NCI-H69 (cell line): ENCODE data around the gene CEP76.

Source experiments
- DNase-seq: peaks from one replicate; lab custom pipeline; 2025; lab: John Stamatoyannopoulos, UW

The CEP76 gene, protein sequence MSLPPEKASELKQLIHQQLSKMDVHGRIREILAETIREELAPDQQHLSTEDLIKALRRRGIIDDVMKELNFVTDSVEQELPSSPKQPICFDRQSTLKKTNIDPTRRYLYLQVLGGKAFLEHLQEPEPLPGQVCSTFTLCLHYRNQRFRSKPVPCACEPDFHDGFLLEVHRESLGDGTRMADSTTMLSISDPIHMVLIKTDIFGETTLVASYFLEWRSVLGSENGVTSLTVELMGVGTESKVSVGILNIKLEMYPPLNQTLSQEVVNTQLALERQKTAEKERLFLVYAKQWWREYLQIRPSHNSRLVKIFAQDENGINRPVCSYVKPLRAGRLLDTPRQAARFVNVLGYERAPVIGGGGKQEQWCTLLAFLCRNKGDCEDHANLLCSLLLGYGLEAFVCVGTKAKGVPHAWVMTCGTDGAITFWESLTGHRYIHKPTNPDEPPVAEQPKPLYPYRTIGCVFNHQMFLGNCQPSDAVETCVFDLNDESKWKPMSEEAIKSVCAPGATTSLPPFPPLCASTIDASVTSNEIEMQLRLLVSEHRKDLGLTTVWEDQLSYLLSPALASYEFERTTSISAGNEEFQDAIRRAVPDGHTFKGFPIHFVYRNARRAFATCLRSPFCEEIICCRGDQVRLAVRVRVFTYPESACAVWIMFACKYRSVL

DNA sequence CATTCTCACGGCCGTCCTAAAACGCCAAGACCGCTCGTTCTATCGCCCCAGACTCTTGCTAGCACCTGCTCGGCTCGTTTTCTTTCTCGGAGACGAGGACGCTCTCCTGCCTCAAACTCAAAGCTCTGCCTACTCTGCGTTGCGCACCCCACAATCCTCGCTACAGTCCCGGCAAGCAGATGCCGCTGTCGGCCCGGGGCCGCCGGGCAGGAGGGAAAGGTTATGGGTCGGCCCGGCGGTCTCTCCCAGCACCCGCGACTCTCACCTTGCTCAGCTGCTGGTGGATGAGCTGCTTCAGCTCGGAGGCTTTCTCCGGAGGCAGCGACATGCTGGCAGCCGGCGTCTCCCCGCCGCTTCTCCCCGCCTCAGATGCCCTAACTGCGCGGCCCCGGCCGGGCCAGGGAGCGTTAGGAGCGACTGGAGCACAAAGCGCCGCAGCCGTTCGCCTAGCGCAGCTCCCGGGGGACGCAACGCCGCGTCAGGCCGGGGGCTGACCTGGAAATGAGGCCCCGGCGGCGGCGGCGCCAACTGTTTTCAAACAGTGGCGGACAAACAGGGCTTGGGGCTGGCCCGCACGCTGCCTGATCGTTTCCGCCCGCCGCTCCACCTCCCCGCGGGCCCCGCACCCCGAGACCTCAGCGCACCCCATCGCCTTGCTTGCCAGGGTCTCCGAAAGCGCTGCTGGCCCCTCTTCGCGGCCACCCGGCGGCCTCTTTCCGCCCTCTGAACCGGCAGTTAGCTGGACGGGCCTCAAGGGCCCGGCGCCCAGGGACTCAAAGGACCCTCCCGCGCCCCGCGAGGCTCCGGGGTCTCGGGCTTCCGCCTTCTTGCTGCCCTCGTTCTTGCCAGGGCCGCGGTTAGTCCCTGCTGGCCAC, at the start of gene CEP76, which contains the start of gene PSMG2:
TSS of gene CEP76 (minus strand) at position 503 of the 875 bp plus-strand sequence. CDS start at position 328, 175 bp downstream.
TSS of gene PSMG2 (plus strand) at position 822 of the 875 bp plus-strand sequence. CDS start 66 bp downstream, outside the sequence.
- DNase-seq = peak; percentile 97

DNA sequence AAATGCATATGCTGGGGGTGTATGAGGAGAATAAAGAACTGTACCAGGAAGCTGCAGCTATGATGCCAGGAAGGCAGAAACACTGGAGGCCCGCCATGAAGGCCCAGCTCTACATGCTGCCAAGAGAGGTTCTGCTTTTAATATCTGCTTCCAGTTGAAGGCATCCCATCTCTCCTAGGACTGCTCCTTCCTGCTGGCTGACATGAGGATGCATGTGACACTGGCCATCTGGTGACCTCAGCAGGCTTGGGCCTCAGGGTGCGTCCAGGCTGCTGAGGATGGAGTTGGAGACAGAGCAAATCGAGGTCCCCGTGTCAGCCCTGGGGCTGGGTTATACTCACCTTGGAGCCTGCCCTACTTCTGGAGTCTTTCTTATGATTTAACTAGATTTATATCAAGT, 49.4 kb upstream of the CEP76 start:
- no peak for DNase-seq

DNA sequence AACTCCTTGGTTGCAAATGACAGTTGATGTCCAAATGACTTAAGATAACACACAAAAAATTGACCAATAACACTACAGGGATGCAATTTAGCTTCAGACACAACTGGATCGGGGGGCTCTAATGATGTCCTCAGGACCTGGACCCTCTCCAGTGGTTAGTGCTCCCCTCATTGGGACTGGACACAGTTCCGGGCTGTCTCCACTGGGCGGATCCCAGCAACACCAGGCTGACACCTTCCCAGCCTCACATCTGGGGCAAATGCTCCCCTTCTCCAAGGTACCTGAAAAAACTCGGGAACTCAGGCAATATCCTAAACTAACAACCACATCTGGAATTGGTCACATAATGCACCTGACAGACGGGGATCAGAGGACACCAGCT, 49.0 kb upstream of the CEP76 start:
- DNase-seq = no peak

DNA sequence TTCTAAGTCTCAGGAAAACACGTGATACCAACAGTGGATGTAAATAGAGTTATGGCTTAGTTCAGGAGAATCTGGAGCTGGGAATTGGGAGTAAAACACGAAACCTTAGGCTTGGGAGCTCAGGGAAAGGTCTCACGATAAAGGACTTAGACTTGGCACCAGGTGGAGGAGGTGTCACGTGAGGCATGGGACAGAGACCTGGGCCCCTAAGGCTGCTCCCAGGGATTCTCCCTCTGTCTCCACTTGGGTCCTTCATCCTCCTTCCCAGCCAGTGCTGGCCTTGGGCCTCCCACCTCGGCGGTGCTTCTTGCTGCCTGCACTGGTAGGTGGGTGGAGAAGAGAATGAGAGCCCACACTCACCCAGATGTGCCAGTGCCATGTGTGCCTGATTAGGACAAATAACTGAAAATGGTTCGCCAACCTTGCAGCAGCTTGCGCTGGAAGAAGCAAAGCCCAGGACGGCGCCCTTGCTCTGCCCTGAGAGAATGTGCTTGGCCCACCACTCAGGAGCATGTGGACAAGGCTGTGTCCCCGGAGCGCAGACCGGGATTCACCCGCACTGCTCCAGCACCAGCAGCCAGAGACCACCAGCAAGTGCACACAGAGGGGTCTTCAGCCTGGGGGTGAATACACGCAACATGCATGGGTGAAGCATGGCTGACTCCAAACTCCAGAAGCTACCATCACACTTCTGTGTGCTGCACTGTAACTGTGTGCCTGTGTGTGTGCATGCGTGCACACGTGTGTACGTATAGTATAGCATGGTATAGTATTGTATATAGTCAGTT, 48.4 kb upstream of the CEP76 start:
- DNase-seq = no peak

DNA sequence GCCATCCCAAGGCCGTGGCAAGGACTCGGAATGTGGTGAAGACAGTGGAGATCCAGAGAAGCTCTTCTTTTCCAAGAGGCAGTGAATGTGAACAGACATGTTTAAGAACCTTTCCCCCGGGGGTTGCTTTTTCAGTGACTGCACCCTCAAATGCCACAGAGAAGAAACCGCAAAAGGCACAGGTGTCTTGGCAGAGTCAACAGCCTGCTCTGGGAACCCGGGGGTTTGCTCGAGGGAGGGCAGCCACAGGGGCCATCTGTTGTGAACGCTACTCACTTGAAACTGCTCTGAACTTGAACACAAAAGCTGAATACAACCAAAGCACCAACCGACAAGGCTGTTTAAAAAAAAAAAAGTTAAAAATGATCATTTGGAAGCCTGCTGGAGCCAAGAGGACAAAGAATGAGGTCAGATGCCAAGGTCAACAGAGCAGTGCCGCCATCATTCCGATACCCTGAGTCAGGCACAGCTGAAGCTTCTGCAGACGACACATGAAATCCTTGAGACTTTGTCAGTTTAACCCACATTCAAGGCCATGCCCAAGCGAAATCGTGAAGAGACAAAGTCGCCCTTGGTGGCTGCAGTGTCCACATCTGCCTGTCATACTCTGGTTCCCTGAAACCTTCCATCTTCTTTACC, 47.7 kb upstream of the CEP76 start:
- no peak for DNase-seq

DNA sequence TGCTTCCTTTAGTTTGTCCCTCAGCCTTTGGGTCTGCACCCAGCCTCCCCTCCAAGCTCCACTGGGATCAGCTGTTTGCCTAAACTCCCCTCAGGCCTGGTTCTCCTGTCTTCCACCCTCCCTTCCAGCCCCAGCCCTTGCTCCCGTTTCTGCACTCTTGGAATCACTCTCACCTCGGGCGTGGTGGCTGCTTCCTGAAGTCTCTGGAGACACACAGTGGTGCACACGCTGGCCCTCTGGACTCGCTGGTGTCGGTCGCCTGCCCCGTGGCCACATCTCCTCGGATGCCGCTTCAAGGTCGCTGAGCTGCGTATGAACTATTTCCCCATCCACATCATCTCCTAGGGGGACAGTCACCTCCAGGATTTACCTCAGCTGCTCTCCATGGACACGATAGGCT, 46.6 kb upstream of the CEP76 start:
- no peak for DNase-seq

DNA sequence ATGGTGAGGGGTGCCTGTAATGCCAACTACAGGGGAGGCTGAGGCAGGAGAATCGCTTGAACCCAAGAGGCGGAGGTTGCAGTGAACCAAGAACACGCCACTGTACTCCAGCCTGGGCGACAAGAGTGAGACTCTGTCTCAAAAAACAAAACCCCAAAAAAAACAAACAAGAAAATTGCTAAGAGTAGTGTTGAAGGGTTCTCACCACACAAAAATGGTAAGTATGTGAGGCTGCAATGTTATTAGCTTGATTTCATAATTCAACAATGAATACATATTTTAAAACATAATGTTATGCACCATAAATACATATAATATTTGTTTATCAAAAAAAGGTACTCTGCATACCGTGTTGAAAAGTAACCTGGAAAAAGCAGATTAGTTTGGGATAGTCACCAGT, 46.1 kb upstream of the CEP76 start:
- no peak for DNase-seq

DNA sequence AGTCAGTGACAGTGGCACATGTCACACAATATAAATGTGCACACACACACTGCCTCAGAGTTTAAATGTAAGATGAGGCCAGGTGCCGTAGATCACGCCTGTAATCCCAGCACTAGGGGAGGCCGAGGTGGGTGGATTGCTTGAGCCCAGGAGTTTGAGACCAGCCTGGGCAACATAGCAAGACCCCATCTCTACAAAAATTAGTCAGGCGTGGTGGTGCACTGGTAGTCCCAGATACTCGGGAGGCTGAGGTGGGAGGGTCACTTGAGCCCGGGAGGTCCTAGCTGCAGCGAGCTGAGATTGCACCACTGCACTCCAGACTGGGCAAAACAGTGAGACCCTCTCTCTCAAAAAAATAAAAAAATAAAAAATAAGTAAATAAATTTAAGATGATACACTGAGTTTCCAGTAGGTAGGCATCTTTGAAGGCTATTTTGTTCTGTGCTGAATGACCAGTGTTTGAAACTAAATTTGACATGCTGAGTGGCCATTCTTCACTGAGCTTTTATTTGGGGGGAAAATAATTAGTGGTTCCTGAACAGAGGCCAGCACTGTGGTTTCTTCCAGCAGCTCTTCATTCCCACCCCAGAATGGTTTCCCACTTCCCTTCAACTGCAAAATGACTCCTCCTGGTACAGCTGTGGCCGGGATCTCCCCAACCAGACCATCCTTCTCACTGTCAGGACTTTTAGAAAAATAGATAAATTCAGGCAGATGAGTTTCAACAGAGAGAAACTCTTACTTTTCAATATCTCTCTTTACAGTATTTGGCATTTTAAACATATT, 45.2 kb upstream of the CEP76 start:
- no peak for DNase-seq

DNA sequence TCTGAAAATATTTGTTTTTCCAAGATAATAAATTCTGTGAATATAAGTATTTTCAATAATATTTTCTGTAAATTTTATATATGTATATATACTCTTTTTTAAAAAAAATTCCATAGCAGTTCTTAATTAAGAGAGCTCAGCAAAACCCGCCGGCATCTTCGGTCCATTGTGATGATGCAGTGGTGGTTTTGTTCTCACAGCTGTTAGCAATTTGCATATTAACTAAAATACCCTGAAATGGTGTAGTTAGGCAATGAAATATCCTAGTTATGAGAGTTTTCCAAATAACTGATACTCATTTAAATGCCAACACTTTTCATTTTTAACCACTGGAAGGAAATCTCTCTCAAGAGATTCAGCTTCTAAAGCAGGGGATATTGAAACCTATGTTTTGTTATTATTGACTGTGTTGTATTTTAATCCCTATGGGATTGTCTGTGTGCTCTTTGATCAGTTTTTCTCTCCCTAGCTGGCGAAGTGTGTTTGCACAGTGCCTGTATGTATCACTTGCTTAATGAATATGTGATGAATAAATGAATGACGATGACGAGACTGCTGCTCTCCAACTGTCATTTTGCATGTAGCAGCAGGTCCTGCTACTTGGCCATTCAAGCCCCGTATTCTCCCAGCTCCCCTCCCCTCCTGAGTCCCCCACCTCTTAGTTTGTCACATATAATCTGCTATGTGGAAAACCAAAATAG, 42.7 kb upstream of the CEP76 start:
- peak; percentile 79 for DNase-seq

DNA sequence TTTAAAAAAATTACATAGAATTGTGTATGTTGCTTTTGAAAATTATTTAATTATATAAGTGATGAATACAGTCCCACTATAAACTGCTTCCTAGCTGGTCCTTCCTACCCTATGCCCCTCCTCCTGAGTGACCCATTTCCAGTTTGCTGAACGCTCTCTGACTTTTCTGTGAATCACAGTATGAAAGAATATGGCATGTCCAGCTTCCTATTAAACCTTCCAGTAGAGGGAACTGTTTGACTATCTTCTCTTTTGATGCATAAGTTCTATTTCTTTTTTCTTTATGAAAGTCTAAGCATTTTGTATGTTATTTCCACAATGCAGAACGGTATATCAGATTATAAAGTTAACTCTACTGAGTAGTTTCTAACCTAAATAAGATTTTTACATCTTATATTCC, 41.6 kb upstream of the CEP76 start:
- DNase-seq = peak; percentile 77

DNA sequence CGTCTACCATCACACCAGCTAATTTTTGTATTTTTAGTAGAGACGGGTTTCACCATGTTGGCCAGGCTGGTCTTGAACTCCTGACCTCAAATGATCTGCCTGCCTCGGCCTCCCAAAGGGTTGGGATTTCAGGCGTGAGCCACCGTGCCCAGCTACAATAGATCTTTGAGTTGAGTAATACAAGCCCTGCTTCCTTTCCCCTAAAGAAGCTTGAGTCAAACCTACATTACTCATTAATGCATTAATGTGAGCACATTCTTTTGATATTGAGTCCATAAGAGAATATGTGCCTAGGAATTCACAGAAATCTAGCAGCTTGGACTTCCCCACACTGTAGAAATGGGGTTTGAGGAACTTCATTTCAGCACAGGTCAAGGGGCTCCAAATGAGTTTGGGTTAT, 39.9 kb upstream of the CEP76 start:
- no peak for DNase-seq

DNA sequence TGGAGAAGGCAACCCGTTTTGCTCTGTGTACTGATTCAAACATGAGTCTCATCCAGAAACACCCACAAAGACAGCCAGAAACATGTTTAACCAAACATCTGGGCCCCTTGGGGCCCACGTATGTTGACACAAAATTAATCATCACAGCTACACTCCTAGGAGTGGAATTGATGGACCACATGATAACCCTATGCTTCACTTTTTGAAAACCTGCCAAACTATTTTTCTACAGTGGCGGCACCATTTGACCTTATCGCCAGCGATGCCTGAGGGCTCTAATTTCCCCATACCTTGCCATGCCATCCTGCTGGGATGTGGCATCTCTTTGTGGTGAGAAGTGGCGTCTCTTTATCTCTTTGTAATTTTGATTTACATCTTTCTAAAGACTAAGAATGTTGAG, 38.8 kb upstream of the CEP76 start:
- DNase-seq = peak; percentile 100

DNA sequence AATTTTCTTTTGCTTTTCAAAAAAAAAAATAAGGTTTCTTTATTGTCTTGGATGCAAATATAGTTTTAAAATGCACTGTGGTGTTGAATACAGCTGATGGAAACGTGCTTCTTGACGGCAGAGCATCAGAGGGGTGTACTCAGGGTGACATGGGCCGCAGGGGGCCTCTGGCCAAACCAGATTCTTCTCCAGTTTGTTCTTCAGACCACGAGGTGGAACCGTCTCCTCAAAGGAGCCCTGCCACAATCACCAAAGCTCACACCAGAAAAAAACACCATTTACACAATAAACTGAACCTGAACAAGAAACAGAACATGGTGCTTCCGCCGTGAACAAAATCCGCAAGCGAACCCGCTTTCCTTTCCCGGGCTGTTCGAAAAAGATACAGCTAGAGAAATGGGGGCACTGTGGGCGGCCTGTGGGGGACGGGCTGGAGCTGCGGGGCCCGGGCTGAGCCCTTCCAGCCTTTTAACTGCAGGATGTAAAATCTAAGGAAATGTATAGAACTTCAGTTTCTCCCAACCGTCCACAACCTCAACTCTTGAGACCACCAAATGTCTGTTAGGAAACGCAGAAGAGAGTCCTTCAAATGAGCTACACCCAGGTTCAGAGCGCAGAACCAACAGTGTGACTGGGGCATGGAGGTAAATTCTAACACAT, 34.9 kb upstream of the CEP76 start:
- DNase-seq = no peak

DNA sequence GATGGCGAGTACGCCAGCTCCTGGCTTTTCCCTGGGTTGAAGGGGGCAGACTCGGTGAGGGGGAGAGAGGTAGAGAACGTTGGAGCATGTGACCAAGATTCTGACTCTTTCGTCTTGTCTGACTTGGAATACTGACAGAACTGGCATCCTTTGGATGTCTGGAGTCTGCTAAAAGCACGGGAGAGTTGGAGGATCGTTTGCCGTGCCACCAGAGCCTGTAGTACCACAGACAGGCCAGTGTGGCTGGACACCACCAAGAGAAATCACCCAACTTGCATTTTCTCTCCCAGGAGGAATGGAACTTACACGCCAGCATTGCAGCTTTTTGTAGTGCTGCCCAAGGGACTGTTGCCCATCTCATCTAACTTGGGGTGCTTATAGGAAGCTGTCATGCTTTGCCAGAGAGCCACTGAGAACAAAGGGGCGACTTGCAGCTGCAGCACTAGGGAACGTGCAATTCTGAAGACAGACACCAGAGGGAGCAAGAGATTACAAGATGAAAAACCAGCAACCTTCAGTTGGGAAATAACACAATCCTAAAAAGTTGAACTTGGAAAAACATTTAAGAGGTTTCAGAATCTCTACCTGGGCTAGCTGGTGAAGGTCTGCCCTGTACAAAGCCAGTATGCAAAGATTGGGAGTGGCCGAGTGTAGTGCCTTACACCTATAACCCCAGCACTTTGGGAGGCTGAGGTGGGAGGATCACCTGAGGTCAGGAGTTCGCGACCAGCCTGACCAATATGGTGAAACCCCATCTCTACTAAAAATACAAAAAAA, 24.4 kb upstream of the CEP76 start:
- DNase-seq = peak; percentile 81

DNA sequence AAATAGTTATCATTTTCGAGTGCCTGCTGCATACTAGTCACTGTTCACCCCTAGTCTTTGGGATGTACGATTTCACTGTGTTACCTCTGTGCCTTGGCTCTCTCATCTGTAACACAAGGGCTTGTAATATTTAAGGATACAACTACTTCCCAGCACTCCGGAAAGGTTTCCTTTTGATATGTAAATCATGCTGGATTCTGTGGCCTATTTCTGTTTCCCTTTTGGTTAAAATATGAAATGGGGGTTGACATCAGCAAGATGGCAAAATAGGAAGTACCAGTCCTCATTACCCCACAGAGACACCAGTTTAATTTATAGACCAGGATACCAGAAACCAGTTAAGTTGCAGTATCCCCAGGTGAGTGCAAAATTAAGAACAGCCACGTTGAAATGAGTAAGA, 23.8 kb upstream of the CEP76 start:
- no peak for DNase-seq

DNA sequence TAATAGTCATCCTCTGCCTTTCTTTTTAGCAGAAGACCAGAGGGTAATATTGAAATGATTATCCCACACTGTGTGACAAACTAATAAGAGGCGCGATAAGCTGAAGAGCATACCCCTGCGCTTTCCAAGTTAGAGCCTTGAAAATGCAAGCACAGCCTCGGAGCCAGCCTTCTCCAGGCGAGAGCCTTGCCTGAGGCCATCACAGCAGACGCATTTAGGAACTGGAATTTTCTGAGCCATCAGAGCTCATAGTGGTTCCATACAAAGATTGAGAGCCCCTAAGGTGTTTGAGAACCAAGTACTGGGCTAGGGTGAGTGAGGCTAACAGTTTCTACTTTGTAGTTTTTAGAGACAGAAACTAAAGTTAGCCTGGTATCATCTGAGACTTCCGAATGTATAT, 20.2 kb upstream of the CEP76 start:
- DNase-seq = no peak

DNA sequence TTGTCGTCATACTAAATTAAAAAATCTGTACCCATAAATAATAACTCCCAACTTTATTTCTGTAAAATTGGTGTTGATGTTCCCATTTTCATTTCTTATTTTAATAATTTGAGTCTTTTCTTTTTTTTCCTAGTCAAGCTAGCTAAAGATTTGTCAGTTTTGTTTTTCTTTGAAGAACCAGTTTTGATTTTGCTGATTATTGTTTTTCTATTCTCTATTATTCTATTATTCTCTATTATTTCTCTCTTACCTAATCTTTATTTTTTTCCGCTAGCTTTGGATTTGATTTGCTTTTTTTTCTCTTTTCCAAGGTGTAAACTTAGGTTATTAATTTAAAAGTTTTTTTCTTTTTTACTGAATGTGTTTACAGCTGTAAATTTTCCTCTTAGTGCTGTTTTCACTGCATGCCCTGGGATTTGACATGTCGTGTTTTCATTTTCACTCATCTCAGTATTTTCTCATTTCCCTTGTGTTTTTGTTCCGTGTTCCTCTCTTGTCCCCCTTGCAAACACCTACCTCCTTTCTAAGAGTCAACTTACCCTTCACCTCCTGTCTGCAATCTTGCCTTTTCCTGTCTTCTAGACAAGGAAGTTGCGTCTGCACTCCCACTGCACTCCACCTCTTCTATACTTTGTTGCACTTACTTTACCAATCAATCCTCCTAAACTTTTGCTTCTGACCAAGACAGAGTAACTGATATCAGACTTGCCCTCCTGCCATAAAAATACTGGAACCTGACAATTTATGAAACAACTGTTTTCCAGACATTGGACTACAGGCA, 19.2 kb upstream of the CEP76 start:
- DNase-seq = no peak

DNA sequence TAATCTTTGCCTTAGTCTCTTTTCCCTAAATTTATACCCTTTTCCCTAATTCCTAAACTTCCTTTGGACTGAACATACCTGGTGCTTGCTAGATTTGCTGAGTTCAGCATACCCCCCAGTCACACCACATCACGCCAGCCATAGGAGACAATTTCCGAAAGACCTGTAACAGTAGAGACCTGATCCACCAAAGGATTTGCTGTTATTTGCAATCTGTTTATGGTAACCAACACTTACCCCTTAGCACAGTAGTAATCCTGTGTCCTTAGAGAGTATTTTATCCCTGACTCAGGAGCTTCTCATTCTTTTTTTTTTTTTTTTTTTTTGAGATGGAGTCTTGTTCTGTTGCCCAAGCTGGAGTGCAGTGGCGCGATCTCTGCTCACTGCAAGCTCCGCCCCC, 8.9 kb upstream of the CEP76 start:
- DNase-seq = no peak
